SK-N-SH (cell line): ENCODE data around the gene STX16. TPM values are rescaled to one million over a fixed set of nuclear protein-coding genes. Genes with fewer than 3 reads are reported as not detected.

Source experiments
- CTCF ChIA-PET: fragments of 300-600, 350-600 bp; formaldehyde crosslinking; extraction: SDS; loops from one replicate; lab custom pipeline; 2021; lab: Yijun Ruan, JAX
- POLR2A ChIA-PET: fragments of 350-600 bp; sonication (Branson Sonifier 250); formaldehyde crosslinking; extraction: SDS; loops from one replicate; lab custom pipeline; 2020; ENCODE audit warnings: antibody characterized with exemption, inconsistent platforms; lab: Yijun Ruan, JAX
- DNase-seq: peaks from one replicate; pipeline ENCODE4 v3.0.0; 2012
- H2AFZ ChIP-seq: fragments of 200-600 bp; sonication (generic); 2 replicates; pipeline ENCODE4 v1.8.1; 2016; ENCODE audit warnings: antibody characterized with exemption, mild to moderate bottlenecking, low read depth
- H3F3A ChIP-seq: fragments of 200-600 bp; sonication (generic); replicated peaks from 2 replicates; pipeline ENCODE3; 2016; ENCODE audit warnings: antibody characterized with exemption, mild to moderate bottlenecking; ENCODE audit not compliant: insufficient read depth
- H3K27ac ChIP-seq, 2 experiments: fragments of 200-500 bp in 1 of 2; fragments of 200-600 bp in 1 of 2; sonication (Bioruptor generic) in 1 of 2; sonication (generic), shearing (Covaris generic) in 1 of 2; 2 replicates each; pipeline versions ENCODE4 v1.5.1 to v1.6.1; 2014 to 2016; ENCODE audit warnings: low read depth in 2 of 2, inconsistent platforms in 1 of 2, low read length in 1 of 2, mild to moderate bottlenecking in 1 of 2, mixed read lengths in 1 of 2
- H3K27me3 ChIP-seq: fragments of 200-600 bp; sonication (generic), shearing (Covaris generic); 2 replicates; pipeline ENCODE4 v1.6.1; 2016; ENCODE audit warnings: mixed run types; ENCODE audit not compliant: insufficient read depth
- H3K36me3 ChIP-seq, 2 experiments: fragments of 200-500 bp in 1 of 2; fragments of 200-600 bp in 1 of 2; sonication (Bioruptor generic) in 1 of 2; sonication (generic) in 1 of 2; replicated peaks in 1 of 2; 2 replicates each; pipeline versions ENCODE3 to v1.5.1; 2014 to 2016; ENCODE audit warnings: low read length in 1 of 2, mild to moderate bottlenecking in 1 of 2; ENCODE audit not compliant: insufficient read depth in 2 of 2, control insufficient read depth in 1 of 2
- H3K4me1 ChIP-seq, 2 experiments: fragments of 200-500 bp in 1 of 2; fragments of 200-600 bp in 1 of 2; sonication (Bioruptor generic) in 1 of 2; sonication (generic), shearing (Covaris generic) in 1 of 2; 2 replicates each; pipeline versions ENCODE4 v1.5.1 to v1.6.1; 2014 to 2016; ENCODE audit warnings: low read depth in 1 of 2, low read length in 1 of 2, mixed run types in 1 of 2; ENCODE audit not compliant: insufficient read depth in 2 of 2, control insufficient read depth in 1 of 2
- H3K4me2 ChIP-seq: fragments of 200-600 bp; sonication (generic), shearing (Covaris generic); 2 replicates; pipeline ENCODE4 v1.6.1; 2017; ENCODE audit warnings: mixed run types
- H3K4me3 ChIP-seq, 2 experiments: fragments of 200-500 bp in 1 of 2; fragments of 200-600 bp in 1 of 2; sonication (Bioruptor generic) in 1 of 2; sonication (generic), shearing (Covaris generic) in 1 of 2; 2 replicates each; pipeline versions ENCODE4 v1.5.1 to v1.8.1; 2014 to 2016; ENCODE audit warnings: low read depth in 2 of 2, inconsistent platforms in 1 of 2, low read length in 1 of 2, mild to moderate bottlenecking in 1 of 2, mixed read lengths in 1 of 2, moderate library complexity in 1 of 2
- H3K79me2 ChIP-seq: fragments of 200-600 bp; sonication (generic); 2 replicates; pipeline ENCODE4 v1.8.1; 2017; ENCODE audit warnings: mild to moderate bottlenecking; ENCODE audit not compliant: insufficient read depth
- H3K9ac ChIP-seq: fragments of 200-600 bp; sonication (generic); 2 replicates; pipeline ENCODE4 v1.6.1; 2017; ENCODE audit warnings: mixed run types
- H3K9me2 ChIP-seq: fragments of 200-600 bp; sonication (generic); 2 replicates; pipeline ENCODE4 v1.6.1; 2017; ENCODE audit warnings: mixed run types
- H3K9me3 ChIP-seq: fragments of 200-600 bp; sonication (generic); 2 replicates; pipeline ENCODE4 v1.6.1; 2017; ENCODE audit warnings: mixed run types, mild to moderate bottlenecking, moderate library complexity
- H4K20me1 ChIP-seq: fragments of 200-600 bp; sonication (generic); 2 replicates; pipeline ENCODE4 v1.6.1; 2017; ENCODE audit warnings: mild to moderate bottlenecking, mixed run types; ENCODE audit not compliant: insufficient read depth
- ELF1 ChIP-seq: IDR thresholded peaks from 2 replicates; pipeline ENCODE4 v1.4.0; 2012
- EP300 ChIP-seq, 2 experiments: IDR thresholded peaks; 2 replicates each; pipeline versions ENCODE4 v1.4.0 to v1.6.1; 2012; ENCODE audit warnings: borderline replicate concordance in 1 of 2, low read depth in 1 of 2, low read length in 1 of 2
- EZH2phosphoT487 ChIP-seq: fragments of 200-600 bp; sonication (generic); IDR thresholded peaks from 2 replicates; pipeline ENCODE4 v1.6.1; 2017; ENCODE audit warnings: low read depth, mixed run types, mild to moderate bottlenecking, antibody characterized with exemption, moderate library complexity, borderline replicate concordance
- FOSL2 ChIP-seq: IDR thresholded peaks from 2 replicates; pipeline ENCODE4 v1.4.0; 2012; ENCODE audit warnings: low read depth, mild to moderate bottlenecking, moderate library complexity, borderline replicate concordance
- FOXM1 ChIP-seq: IDR thresholded peaks from 2 replicates; pipeline ENCODE4 v1.4.0; 2012; ENCODE audit warnings: low read depth, mild to moderate bottlenecking
- JUND ChIP-seq: IDR thresholded peaks from 2 replicates; pipeline ENCODE4 v1.4.0; 2012
- NFIC ChIP-seq: IDR thresholded peaks from 2 replicates; pipeline ENCODE4 v1.4.0; 2012; ENCODE audit warnings: borderline replicate concordance
- POLR2AphosphoS5 ChIP-seq: IDR thresholded peaks from 2 replicates; pipeline ENCODE4 v1.6.1; 2012; ENCODE audit warnings: low read depth, low read length
- RFX5 ChIP-seq: IDR thresholded peaks from 2 replicates; pipeline ENCODE4 v1.6.1; 2012; ENCODE audit warnings: mild to moderate bottlenecking, improper control_type of control experiment, low read length
- RXRA ChIP-seq: IDR thresholded peaks from 2 replicates; pipeline ENCODE4 v1.4.0; 2012; ENCODE audit warnings: low read depth, mild to moderate bottlenecking, borderline replicate concordance
- SIN3A ChIP-seq: IDR thresholded peaks from 2 replicates; pipeline ENCODE4 v1.6.1; 2012; ENCODE audit warnings: low read depth, mild to moderate bottlenecking, low read length, moderate library complexity, borderline replicate concordance
- TCF12 ChIP-seq: IDR thresholded peaks from 2 replicates; pipeline ENCODE4 v1.4.0; 2012
- TEAD4 ChIP-seq: IDR thresholded peaks from 2 replicates; pipeline ENCODE4 v1.4.0; 2012; ENCODE audit warnings: mild to moderate bottlenecking, borderline replicate concordance; ENCODE audit not compliant: insufficient read depth
- WGBS: methylation state at CpG from one replicate; pipeline ENCODE4 v1.1.6; 2017; ENCODE audit warnings: low lambda C conversion rate; 5-methylcytosine and 5-hydroxymethylcytosine counted together
- polyA plus RNA-seq, 3 experiments: library from polyadenylated mRNA; depleted of rRNA; stranded (reverse); fragments of >200 nt; gene quantifications; 2 replicates each; pipeline ENCODE4 v1.2.3, GENCODE V29; 2012
- TF ChIP-seq, protein P1 (sequence below): IDR thresholded peaks from 2 replicates; pipeline ENCODE4; 2012
- TF ChIP-seq, protein P2 (sequence below): IDR thresholded peaks from 2 replicates; pipeline ENCODE4 v1.6.1; 2012; ENCODE audit warnings: mild to moderate bottlenecking, low read depth, low read length, moderate library complexity

STX16 gene
- polyA plus RNA-seq, 1 of the 3 experiments (the other 2 are of a cell fraction), result 63.8 TPM

DNA sequence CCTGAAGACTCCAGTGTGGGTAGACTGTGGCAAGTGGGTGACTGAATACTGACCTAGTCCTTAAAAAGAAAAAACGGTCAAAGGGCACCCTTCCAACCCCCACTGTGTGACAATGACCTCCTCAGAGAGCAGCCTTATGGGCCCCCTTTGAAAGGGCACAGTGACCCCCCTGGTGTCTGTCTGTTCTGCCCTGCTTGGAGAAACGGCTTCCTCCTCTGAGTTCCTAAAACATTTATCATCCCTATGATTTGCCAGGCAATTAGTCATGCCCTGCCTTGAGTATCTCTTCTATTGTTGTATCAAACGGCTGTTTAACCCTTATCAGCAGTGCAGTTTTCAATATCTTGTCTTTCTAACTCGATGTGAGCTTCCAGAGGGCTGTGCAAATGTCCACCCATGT is 21.0 kb upstream of the STX16 start:
- TF ChIP-seq EP300 (IDR thresholded peaks at IDR 0.05; ENCODE audit: borderline replicate concordance in 1 of 2, low read depth in 1 of 2, low read length in 1 of 2) (peak in 1 of 2 experiments; percentile 95; a peak in 2 of 4 replicates), TEAD4 (peak; percentile 51; the same call in 1 of the 2 replicates), RFX5 (no peak), NFIC (peak; percentile 90), TCF12 (peak; percentile 89), POLR2AphosphoS5 (peak; percentile 42; the same call in 1 of the 2 replicates), RXRA (peak; percentile 84; the same call in 1 of the 2 replicates), ELF1 (no peak), JUND (peak; percentile 92), FOXM1 (peak; percentile 79), SIN3A (no peak), FOSL2 (peak; percentile 96)
- TF ChIP-seq, protein P1, sequence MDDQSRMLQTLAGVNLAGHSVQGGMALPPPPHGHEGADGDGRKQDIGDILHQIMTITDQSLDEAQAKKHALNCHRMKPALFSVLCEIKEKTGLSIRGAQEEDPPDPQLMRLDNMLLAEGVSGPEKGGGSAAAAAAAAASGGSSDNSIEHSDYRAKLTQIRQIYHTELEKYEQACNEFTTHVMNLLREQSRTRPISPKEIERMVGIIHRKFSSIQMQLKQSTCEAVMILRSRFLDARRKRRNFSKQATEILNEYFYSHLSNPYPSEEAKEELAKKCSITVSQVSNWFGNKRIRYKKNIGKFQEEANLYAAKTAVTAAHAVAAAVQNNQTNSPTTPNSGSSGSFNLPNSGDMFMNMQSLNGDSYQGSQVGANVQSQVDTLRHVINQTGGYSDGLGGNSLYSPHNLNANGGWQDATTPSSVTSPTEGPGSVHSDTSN, result peak; percentile 92
- no peaks in the 10 kb centered on the region for H3K27me3 ChIP-seq
- H3K4me1 ChIP-seq, result peaks cover 22 to 29% of the 10 kb centered on the region in 2 experiments
- peaks cover 12% of the 10 kb centered on the region for H3F3A ChIP-seq
- H3K4me2 ChIP-seq, result peak overlapping the region; percentile 36; the same call in 1 of the 2 replicates
- H3K9me2 ChIP-seq, result no peaks in the 10 kb centered on the region
- peak overlapping the region; percentile 48; the same call in 1 of the 2 replicates for H3K9ac ChIP-seq
- DNase-seq, result no peak
- no peaks in the 10 kb centered on the region for H4K20me1 ChIP-seq
- no peaks in the 10 kb centered on the region for H3K36me3 ChIP-seq
- H2AFZ ChIP-seq, result peak overlapping the region; percentile 44; the same call in 1 of the 2 replicates
- WGBS, result 7% methylated on average over 4 of the region's 4 CpGs
- H3K79me2 ChIP-seq, result no peaks in the 10 kb centered on the region
- no peaks in the 10 kb centered on the region for H3K9me3 ChIP-seq
- ChIA-PET POLR2A (no interaction called here), CTCF (interaction anchor here (0.9 kb wide), 1 partner anchor 10 kb away, joined by 3 read pairs; no protein-coding TSS in a partner anchor)
- H3K27ac ChIP-seq, result peak overlapping the region in 1 of 2 experiments; percentile 97; a peak in 3 of 4 replicates
- no peak overlapping the region for H3K4me3 ChIP-seq

DNA sequence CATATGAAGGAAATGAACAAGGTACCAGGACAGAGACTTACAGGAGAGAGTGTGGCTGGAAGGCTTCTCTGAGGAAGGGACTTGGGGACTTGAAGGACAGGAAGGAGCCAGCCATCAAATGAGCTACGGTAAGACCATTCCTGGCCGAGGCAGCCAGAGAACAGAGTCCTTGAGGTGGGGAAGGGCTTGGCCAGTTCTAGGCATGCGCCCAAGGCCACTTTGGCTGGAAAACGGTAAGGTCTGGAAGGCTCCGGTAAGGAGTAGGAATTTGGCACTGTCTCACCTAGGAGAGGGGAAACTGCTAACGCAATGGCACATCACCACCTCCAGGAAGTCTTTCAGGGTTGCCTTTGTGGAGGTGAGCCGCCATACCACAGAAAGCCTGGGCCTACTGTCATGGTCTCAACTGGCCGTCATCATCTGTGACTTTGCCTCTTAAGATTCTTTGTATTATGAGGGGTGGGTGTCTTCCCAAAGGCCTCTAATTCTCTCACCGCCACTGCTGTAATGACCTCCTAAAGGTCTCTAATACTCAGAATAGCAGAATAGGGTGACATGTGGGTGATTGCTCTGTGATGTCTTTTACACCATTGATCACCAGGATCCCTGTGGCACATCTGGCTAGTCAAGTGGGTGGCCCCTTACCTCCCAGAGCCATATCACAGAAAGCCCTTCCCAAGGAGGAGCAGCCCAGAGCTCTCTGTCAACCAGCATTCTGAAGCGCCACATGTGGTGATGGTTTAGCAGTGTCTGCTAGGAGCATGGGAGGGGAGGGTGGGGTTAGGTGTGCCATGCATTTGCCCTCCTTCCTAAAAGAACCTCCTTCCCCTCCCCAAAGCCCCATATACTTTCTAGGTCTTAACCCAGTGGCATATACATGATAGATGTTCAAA is 17.7 kb upstream of the STX16 start:
- H3K27me3 ChIP-seq, result no peaks in the 10 kb centered on the region
- no peaks in the 10 kb centered on the region for H4K20me1 ChIP-seq
- H3K36me3 ChIP-seq, result no peaks in the 10 kb centered on the region
- no peaks in the 10 kb centered on the region for H3K79me2 ChIP-seq
- TF ChIP-seq, protein P2, sequence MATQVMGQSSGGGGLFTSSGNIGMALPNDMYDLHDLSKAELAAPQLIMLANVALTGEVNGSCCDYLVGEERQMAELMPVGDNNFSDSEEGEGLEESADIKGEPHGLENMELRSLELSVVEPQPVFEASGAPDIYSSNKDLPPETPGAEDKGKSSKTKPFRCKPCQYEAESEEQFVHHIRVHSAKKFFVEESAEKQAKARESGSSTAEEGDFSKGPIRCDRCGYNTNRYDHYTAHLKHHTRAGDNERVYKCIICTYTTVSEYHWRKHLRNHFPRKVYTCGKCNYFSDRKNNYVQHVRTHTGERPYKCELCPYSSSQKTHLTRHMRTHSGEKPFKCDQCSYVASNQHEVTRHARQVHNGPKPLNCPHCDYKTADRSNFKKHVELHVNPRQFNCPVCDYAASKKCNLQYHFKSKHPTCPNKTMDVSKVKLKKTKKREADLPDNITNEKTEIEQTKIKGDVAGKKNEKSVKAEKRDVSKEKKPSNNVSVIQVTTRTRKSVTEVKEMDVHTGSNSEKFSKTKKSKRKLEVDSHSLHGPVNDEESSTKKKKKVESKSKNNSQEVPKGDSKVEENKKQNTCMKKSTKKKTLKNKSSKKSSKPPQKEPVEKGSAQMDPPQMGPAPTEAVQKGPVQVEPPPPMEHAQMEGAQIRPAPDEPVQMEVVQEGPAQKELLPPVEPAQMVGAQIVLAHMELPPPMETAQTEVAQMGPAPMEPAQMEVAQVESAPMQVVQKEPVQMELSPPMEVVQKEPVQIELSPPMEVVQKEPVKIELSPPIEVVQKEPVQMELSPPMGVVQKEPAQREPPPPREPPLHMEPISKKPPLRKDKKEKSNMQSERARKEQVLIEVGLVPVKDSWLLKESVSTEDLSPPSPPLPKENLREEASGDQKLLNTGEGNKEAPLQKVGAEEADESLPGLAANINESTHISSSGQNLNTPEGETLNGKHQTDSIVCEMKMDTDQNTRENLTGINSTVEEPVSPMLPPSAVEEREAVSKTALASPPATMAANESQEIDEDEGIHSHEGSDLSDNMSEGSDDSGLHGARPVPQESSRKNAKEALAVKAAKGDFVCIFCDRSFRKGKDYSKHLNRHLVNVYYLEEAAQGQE, result no peak
- no peak for TF ChIP-seq EZH2phosphoT487
- TF ChIP-seq TEAD4, result no peak
- no peak overlapping the region for H3K4me3 ChIP-seq
- H3F3A ChIP-seq, result peaks cover 12% of the 10 kb centered on the region
- no peaks in the 10 kb centered on the region for H3K9me2 ChIP-seq
- H3K9ac ChIP-seq, result no peak overlapping the region
- peaks cover 17 to 22% of the 10 kb centered on the region in 2 experiments for H3K4me1 ChIP-seq
- DNase-seq, result no peak
- no peak overlapping the region for H2AFZ ChIP-seq
- POLR2A ChIA-PET, result no interaction called here
- no peak overlapping the region for H3K27ac ChIP-seq
- no peak overlapping the region for H3K4me2 ChIP-seq
- 97% methylated on average over 7 of the region's 10 CpGs for WGBS
- H3K9me3 ChIP-seq, result no peaks in the 10 kb centered on the region
- CTCF ChIA-PET, result interaction anchor here (0.9 kb wide), 1 partner anchor 225 kb away, joined by 3 read pairs; no protein-coding TSS in a partner anchor
